Measurements from ENCODE around the gene SUB1.

DNA sequence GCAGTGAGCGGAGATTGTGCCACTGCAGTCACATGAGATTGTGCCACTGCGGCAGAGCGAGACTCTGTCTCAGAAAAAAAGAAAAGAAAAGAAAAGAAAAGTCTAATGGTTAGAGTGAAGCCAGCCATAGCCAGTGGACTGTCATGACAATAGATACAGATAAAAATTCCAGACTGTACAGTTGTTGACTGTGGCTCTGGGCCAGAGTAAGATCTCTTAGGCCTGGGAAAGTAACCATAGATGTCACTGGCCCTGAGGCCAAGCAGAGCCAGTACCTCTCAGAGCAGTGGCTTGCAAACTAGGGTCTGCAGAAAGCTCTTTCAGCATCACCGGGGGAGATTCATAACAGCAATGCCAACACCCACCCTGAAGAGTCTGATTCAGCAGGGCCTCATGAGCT is 44.1 kb upstream of the SUB1 start:
- TF ChIP-seq POLR2A (IDR thresholded peaks at IDR 0.05; ENCODE audit: low read depth, low read length) (no peak), POLR2AphosphoS5 (IDR thresholded peaks at IDR 0.05; ENCODE audit: low read depth, low read length) (no peak), TAF1 (IDR thresholded peaks at IDR 0.05; ENCODE audit: borderline replicate concordance, low read depth, low read length) (no peak)
